ENCODE data around the gene MINDY4. TPM values are rescaled to one million over a fixed set of nuclear protein-coding genes. Genes with fewer than 3 reads are reported as not detected.

Gene MINDY4
- total RNA-seq, 2 experiments from 2014 or later: 0.36 to 0.60 TPM

- ATAC-seq (ENCODE audit: poor library complexity): no peak
- Mint-ChIP-seq H3K27me3 (no peaks in the 10 kb centered on the region), H3K4me3 (no peak overlapping the region), H3K4me1 (ENCODE audit: low read depth) (no peaks in the 10 kb centered on the region), H3K9me3 (no peaks in the 10 kb centered on the region), H3K27ac (no peak overlapping the region), H3K36me3 (ENCODE audit: low read depth) (no peaks in the 10 kb centered on the region)
- POLR2A ChIA-PET: no interaction called here
- no peaks in the 10 kb centered on the region for H3K27me3 ChIP-seq (ENCODE audit: control insufficient read depth in 1 of 2, insufficient read depth in 2 of 2, low read length in 2 of 2)
- CTCF ChIA-PET: no interaction called here
- H3K27ac ChIP-seq (ENCODE audit: low read depth in 1 of 2, low read length in 2 of 2): no peak overlapping the region
- H3K4me3 ChIP-seq (ENCODE audit: low read length): no peak overlapping the region
- DNase-seq: no peak
- no peaks in the 10 kb centered on the region for H3K9me3 ChIP-seq (ENCODE audit: control insufficient read depth in 1 of 2, insufficient read depth in 1 of 2, low read length in 2 of 2)
- H3K4me1 ChIP-seq (ENCODE audit: insufficient read depth, low read length): no peaks in the 10 kb centered on the region
- no peaks in the 10 kb centered on the region for H3K36me3 ChIP-seq (ENCODE audit: insufficient read depth, low read length)
- TF ChIP-seq CTCF (IDR thresholded peaks at IDR 0.05): no peak
- intact Hi-C loops (cut with DNase I, micrococcal nuclease): no loop called here
Observed at GRCh38 chr7:30914596-30914995, 143.4 kb downstream of the MINDY4 start.

GRCh38 chr7:30915005-30915601 is 143.9 kb downstream of the MINDY4 start:
- POLR2A ChIA-PET: no interaction called here
- Mint-ChIP-seq H3K36me3 (ENCODE audit: low read depth) (no peaks in the 10 kb centered on the region), H3K4me1 (ENCODE audit: low read depth) (no peaks in the 10 kb centered on the region), H3K9me3 (no peaks in the 10 kb centered on the region), H3K27ac (no peak overlapping the region), H3K4me3 (no peak overlapping the region), H3K27me3 (no peaks in the 10 kb centered on the region)
- Histone ChIP-seq H3K27me3 (ENCODE audit: control insufficient read depth in 1 of 2, insufficient read depth in 2 of 2, low read length in 2 of 2) (no peaks in the 10 kb centered on the region), H3K36me3 (ENCODE audit: insufficient read depth, low read length) (no peaks in the 10 kb centered on the region), H3K4me3 (ENCODE audit: low read length) (no peak overlapping the region), H3K9me3 (ENCODE audit: control insufficient read depth in 1 of 2, insufficient read depth in 1 of 2, low read length in 2 of 2) (no peaks in the 10 kb centered on the region), H3K4me1 (ENCODE audit: insufficient read depth, low read length) (no peaks in the 10 kb centered on the region), H3K27ac (ENCODE audit: low read depth in 1 of 2, low read length in 2 of 2) (no peak overlapping the region)
- DNase-seq (no peak), ATAC-seq (ENCODE audit: poor library complexity) (no peak)
- CTCF ChIA-PET: no interaction called here
- intact Hi-C loops (cut with DNase I, micrococcal nuclease): no loop called here
- TF ChIP-seq CTCF (IDR thresholded peaks at IDR 0.05): no peak

GRCh38 chr7:30915751-30916150 is 144.5 kb downstream of the MINDY4 start:
- Histone ChIP-seq H3K9me3 (ENCODE audit: control insufficient read depth in 1 of 2, insufficient read depth in 1 of 2, low read length in 2 of 2) (no peaks in the 10 kb centered on the region), H3K27me3 (ENCODE audit: control insufficient read depth in 1 of 2, insufficient read depth in 2 of 2, low read length in 2 of 2) (no peaks in the 10 kb centered on the region), H3K27ac (ENCODE audit: low read depth in 1 of 2, low read length in 2 of 2) (no peak overlapping the region), H3K4me3 (ENCODE audit: low read length) (no peak overlapping the region), H3K4me1 (ENCODE audit: insufficient read depth, low read length) (no peaks in the 10 kb centered on the region), H3K36me3 (ENCODE audit: insufficient read depth, low read length) (no peaks in the 10 kb centered on the region)
- H3K9me3 Mint-ChIP-seq: no peaks in the 10 kb centered on the region
- H3K27ac Mint-ChIP-seq: no peak overlapping the region
- ChIA-PET POLR2A (no interaction called here), CTCF (no interaction called here)
- no peak for DNase-seq
- no peaks in the 10 kb centered on the region for H3K27me3 Mint-ChIP-seq
- no peak for ATAC-seq (ENCODE audit: poor library complexity)
- H3K4me3 Mint-ChIP-seq: no peak overlapping the region
- intact Hi-C loops (cut with DNase I, micrococcal nuclease): no loop called here
- H3K4me1 Mint-ChIP-seq (ENCODE audit: low read depth): no peaks in the 10 kb centered on the region
- no peaks in the 10 kb centered on the region for H3K36me3 Mint-ChIP-seq (ENCODE audit: low read depth)
- TF ChIP-seq CTCF (IDR thresholded peaks at IDR 0.05): no peak

Measured in CD4-positive, alpha-beta T cell (primary cell).